ENCODE results near the gene ARMC3.

DNA sequence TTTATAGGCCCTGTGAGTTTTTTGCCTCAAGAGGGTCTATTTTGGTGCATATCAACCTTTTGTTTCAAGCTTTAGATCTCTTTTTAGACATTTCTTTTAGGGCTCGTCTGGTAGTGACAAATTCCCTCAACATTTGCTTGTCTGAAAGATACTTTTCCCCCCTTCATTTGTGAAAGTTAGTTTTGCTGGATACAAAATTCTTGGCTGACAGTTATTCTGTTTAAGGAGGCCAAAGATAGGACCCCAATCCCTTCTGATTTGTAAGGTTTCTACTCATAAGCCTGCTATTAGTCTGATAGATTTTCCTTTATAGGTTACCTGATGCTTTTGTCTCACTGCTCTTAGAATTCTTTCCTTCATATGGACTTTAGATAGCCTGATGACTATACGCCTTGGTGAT, 36.1 kb upstream of the ARMC3 start:
- TF ChIP-seq ZNF239 (CRISPR knock-in tag; IDR thresholded peaks at IDR 0.05) (no peak), TEAD2 (tag; IDR thresholded peaks at IDR 0.05) (no peak), TAF1 (IDR thresholded peaks at IDR 0.05; ENCODE audit: control insufficient read depth, extremely low read depth, insufficient read depth, low read length, severe bottlenecking) (no peak), FOXK1 (CRISPR knock-in tag; IDR thresholded peaks at IDR 0.05; ENCODE audit: borderline replicate concordance) (no peak), RFX5 (IDR thresholded peaks at IDR 0.05; ENCODE audit: low read depth, low read length) (no peak), ARNT (IDR thresholded peaks at IDR 0.05) (no peak)

All from K562 (cell line).